DMS153 treated with DMSO at 0.1 percent for 48 hours (cell line): ENCODE results near the gene PRELP.
"Not testable (repeated sequence)": the region's sequence is repeated elsewhere in the genome, so short reads cannot be mapped to it uniquely, and the experiment has no call there.

ENCODE experiments used
- DNase-seq: peaks from one replicate; lab custom pipeline; 2025; ENCODE audit not compliant: unreplicated experiment; lab: John Stamatoyannopoulos, UW

Gene PRELP

GRCh38 chr1:203505526-203506204 lies 30.1 kb downstream of the PRELP start:
- DNase-seq, result no peak

GRCh38 chr1:203506858-203507626 lies 31.4 kb downstream of the PRELP start:
- DNase-seq, result no peak

GRCh38 chr1:203507759-203508158 lies 32.2 kb downstream of the PRELP start:
- DNase-seq, result no peak

GRCh38 chr1:203508463-203509073 lies 33.0 kb downstream of the PRELP start:
- DNase-seq, result no peak

GRCh38 chr1:203509135-203509534 lies 33.5 kb downstream of the PRELP start:
- no peak for DNase-seq

GRCh38 chr1:203511513-203511912 lies 35.9 kb downstream of the PRELP start:
- DNase-seq, result no peak

- no peak for DNase-seq
Measured at GRCh38 chr1:203511930-203512329, 36.3 kb downstream of the PRELP start.

- no peak for DNase-seq
Measured at GRCh38 chr1:203512517-203512847, 36.9 kb downstream of the PRELP start.

GRCh38 chr1:203512848-203513584 lies 37.4 kb downstream of the PRELP start:
- no peak for DNase-seq

- no peak for DNase-seq
Measured at GRCh38 chr1:203513585-203514031, 38.0 kb downstream of the PRELP start.

GRCh38 chr1:203516184-203516583 lies 40.6 kb downstream of the PRELP start:
- DNase-seq, result no peak

- no peak for DNase-seq
Measured at GRCh38 chr1:203516906-203517305, 41.3 kb downstream of the PRELP start.

- DNase-seq, result no peak
Measured at GRCh38 chr1:203517426-203518110, 42.0 kb downstream of the PRELP start.

GRCh38 chr1:203518139-203518538 lies 42.5 kb downstream of the PRELP start:
- DNase-seq, result not testable (repeated sequence)

GRCh38 chr1:203518541-203518940 lies 42.9 kb downstream of the PRELP start:
- DNase-seq, result no peak

- no peak for DNase-seq
Measured at GRCh38 chr1:203519053-203519840, 43.6 kb downstream of the PRELP start.

GRCh38 chr1:203519896-203520295 lies 44.3 kb downstream of the PRELP start:
- DNase-seq, result no peak

GRCh38 chr1:203520315-203520714 lies 44.7 kb downstream of the PRELP start:
- no peak for DNase-seq

GRCh38 chr1:203521074-203521794 lies 45.6 kb downstream of the PRELP start:
- DNase-seq, result no peak
